GM10248 (cell line): Measurements from ENCODE around the gene KRT82.

Experiments
- CTCF ChIA-PET: fragments of 300-600 bp; sonication (Branson Sonifier 250); formaldehyde crosslinking; extraction: SDS; loops from one replicate; lab custom pipeline; 2021; ENCODE audit warnings: antibody characterized with exemption; lab: Yijun Ruan, JAX
- POLR2A ChIA-PET: fragments of 350-650 bp; sonication (Branson Sonifier 250); formaldehyde crosslinking; extraction: SDS; loops from one replicate; lab custom pipeline; 2020; ENCODE audit warnings: antibody characterized with exemption; lab: Yijun Ruan, JAX
- DNase-seq: peaks from one replicate; pipeline ENCODE4 v3.0.0; 2012; ENCODE audit errors: extremely low spot score
- CTCF ChIP-seq: IDR thresholded peaks from 2 replicates; pipeline ENCODE4 v1.5.1; 2012; ENCODE audit warnings: mild to moderate bottlenecking, low read depth; ENCODE audit errors: extremely low read depth, missing control alignments, control extremely low read depth

KRT82 gene

GRCh38 chr12:52355176-52355575 lies 51.0 kb downstream of the KRT82 start:
- no peak for DNase-seq
- no peak for TF ChIP-seq CTCF
- CTCF ChIA-PET = interaction anchor here (0.9 to 1.5 kb wide), 2 partner anchors 18 to 76 kb away, joined by 3 to 6 read pairs; no protein-coding TSS in a partner anchor
- POLR2A ChIA-PET = no interaction called here

GRCh38 chr12:52354200-52354599 lies 51.9 kb downstream of the KRT82 start:
- DNase-seq = no peak
- no peak for TF ChIP-seq CTCF
- POLR2A ChIA-PET = no interaction called here
- CTCF ChIA-PET = interaction anchor here (1.5 kb wide), 1 partner anchor 19 kb away, joined by 6 read pairs; no protein-coding TSS in a partner anchor

- no peak for DNase-seq
- no peak for TF ChIP-seq CTCF
- ChIA-PET POLR2A (no interaction called here), CTCF (interaction anchor here (1.2 to 1.5 kb wide), 2 partner anchors 8 to 19 kb away, joined by 3 to 6 read pairs; no protein-coding TSS in a partner anchor)
Measured at GRCh38 chr12:52353766-52354165, 52.4 kb downstream of the KRT82 start.

- no peak for TF ChIP-seq CTCF
- no peak for DNase-seq
- ChIA-PET CTCF (interaction anchor here (1.2 kb wide), 1 partner anchor 8 kb away, joined by 3 read pairs; no protein-coding TSS in a partner anchor), POLR2A (no interaction called here)
Measured at GRCh38 chr12:52352951-52353350, 53.2 kb downstream of the KRT82 start.

- ChIA-PET CTCF (interaction anchor here (0.9 to 1.9 kb wide), 3 partner anchors 10 to 24 kb away, joined by 3 to 5 read pairs (median 4); no protein-coding TSS in a partner anchor), POLR2A (interaction anchor here (0.8 kb wide), 1 partner anchor 309 kb away, joined by 4 read pairs; no protein-coding TSS in a partner anchor)
- DNase-seq = no peak
- TF ChIP-seq CTCF = no peak
Measured at GRCh38 chr12:52351196-52352059, 54.7 kb downstream of the KRT82 start.

GRCh38 chr12:52350786-52351185 lies 55.3 kb downstream of the KRT82 start:
- no peak for DNase-seq
- no peak for TF ChIP-seq CTCF
- ChIA-PET POLR2A (no interaction called here), CTCF (interaction anchor here (1.9 kb wide), 1 partner anchor 20 kb away, joined by 5 read pairs; no protein-coding TSS in a partner anchor)
